Measurements from ENCODE around the gene TBC1D10A.

TBC1D10A gene

DNA sequence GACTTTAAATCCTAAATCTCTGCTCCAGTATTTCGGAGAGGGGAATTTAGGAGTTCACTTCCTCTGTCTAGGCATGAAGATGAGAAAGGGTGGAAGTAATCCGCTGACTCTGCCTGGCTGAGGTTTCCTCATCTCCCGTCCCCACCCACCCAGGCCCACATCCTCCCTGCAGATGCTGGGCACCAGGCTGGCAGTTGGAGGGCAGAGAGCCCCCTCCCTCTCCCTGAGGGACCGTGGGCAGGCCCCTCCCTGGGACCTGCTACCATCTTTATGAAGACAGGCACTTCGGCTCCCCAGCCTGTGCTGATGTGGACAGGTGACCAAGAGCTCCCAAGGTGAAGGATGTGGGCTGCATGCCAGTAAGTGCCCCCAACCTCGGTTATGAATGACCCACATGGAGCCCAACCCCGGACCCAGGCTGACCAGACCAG is 44.1 kb downstream of the TBC1D10A start:
- no peak for DNase-seq (ENCODE audit: extremely low spot score)
- TF ChIP-seq, protein P1, sequence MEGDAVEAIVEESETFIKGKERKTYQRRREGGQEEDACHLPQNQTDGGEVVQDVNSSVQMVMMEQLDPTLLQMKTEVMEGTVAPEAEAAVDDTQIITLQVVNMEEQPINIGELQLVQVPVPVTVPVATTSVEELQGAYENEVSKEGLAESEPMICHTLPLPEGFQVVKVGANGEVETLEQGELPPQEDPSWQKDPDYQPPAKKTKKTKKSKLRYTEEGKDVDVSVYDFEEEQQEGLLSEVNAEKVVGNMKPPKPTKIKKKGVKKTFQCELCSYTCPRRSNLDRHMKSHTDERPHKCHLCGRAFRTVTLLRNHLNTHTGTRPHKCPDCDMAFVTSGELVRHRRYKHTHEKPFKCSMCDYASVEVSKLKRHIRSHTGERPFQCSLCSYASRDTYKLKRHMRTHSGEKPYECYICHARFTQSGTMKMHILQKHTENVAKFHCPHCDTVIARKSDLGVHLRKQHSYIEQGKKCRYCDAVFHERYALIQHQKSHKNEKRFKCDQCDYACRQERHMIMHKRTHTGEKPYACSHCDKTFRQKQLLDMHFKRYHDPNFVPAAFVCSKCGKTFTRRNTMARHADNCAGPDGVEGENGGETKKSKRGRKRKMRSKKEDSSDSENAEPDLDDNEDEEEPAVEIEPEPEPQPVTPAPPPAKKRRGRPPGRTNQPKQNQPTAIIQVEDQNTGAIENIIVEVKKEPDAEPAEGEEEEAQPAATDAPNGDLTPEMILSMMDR (IDR thresholded peaks at IDR 0.05; ENCODE audit: control extremely low read depth, extremely low read depth, low read depth, missing control alignments), result no peak
- ChIA-PET POLR2A (interaction anchor here (0.5 kb wide), 1 partner anchor 36 kb away, joined by 4 read pairs; no protein-coding TSS in a partner anchor), CTCF (interaction anchor here (0.8 to 10.0 kb wide), 7 partner anchors 19 to 179 kb away, joined by 3 to 268 read pairs (median 3); no protein-coding TSS in a partner anchor)

DNA sequence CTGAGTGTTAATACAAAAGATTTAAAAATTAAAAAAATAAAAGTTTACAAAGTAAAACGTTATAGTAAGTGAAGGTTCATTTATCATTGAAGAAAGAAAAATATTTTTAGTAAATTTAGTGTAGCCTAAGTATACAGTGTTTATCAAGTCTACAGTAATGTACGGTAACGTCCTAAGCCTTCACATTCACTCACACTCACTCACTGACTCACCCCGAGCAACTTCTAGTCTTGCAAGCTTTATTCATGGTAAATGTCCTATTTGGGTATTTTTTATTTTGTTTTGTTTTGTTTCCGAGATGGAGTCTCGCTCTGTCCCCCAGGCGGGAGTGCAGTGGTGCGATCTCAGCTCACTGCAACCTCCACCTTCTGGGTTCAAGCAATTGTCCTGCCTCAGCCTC is 46.2 kb downstream of the TBC1D10A start:
- DNase-seq (ENCODE audit: extremely low spot score), result no peak
- TF ChIP-seq, protein P1 (IDR thresholded peaks at IDR 0.05; ENCODE audit: control extremely low read depth, extremely low read depth, low read depth, missing control alignments), result no peak
- CTCF ChIA-PET, result interaction anchor here (1.5 to 4.6 kb wide), 8 partner anchors 8 to 172 kb away, joined by 3 to 33 read pairs (median 5); partner anchors contain the start of gene CASTOR1
- POLR2A ChIA-PET, result no interaction called here

DNA sequence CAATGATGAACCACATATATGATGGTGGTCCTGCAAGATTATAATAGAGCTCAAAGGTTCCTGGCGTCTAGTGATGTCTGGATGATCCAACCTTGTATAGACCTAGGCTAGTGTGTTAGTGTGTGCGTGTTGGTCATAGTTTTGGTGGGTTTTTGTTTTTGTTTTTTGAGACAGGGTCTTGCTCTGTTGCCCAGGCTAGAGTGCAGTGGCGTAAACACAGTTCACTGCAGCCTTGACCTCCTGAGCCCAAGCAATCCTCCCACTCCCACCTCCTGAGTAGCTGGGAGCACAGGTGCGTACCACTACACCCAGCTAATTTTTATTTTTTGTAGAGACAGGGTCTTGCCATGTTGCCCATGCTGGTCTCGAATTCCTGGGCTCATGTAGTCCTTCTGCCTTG is 46.8 kb downstream of the TBC1D10A start:
- CTCF ChIA-PET, result interaction anchor here (1.5 to 4.6 kb wide), 8 partner anchors 9 to 172 kb away, joined by 3 to 33 read pairs (median 5); partner anchors contain the start of gene CASTOR1
- no peak for DNase-seq (ENCODE audit: extremely low spot score)
- TF ChIP-seq, protein P1 (IDR thresholded peaks at IDR 0.05; ENCODE audit: control extremely low read depth, extremely low read depth, low read depth, missing control alignments), result no peak
- POLR2A ChIA-PET, result no interaction called here

DNA sequence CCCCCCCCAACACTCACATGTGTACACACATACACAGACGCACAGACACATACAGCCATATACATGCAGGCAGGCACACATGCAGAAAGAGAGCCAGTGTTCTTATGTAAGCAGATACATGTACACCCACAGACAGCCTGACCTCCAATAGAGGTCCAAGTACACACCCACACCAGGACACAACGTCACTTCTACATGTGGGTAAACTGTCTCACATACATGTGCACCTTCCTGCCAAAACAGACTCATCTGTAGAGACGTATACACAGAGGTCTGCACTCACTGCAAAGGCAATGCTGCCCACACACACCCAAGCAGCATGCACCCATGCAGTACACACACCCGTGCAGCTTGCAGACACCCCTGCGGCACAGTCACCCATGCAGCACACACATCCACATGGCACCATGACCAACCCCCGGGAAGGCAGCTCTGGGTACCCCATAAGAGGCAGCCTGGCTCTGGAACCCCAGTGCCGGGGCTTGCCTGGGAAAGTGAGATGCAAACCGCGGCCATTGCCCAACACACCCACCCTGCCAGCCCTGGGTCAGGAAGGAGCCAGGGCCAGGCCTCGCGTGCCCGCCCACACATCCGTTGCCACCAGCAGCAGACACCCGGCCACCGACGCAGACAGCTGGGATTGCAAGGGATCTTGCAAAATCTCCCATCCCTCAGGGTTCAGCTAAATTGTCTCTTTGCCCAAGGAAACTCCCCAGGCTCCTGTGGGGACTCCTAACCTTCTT is 47.5 kb downstream of the TBC1D10A start:
- CTCF ChIA-PET, result interaction anchor here (1.5 to 4.6 kb wide), 6 partner anchors 9 to 171 kb away, joined by 4 to 33 read pairs (median 5); partner anchors contain the start of gene CASTOR1
- POLR2A ChIA-PET, result no interaction called here
- TF ChIP-seq, protein P1 (IDR thresholded peaks at IDR 0.05; ENCODE audit: control extremely low read depth, extremely low read depth, low read depth, missing control alignments), result no peak

DNA sequence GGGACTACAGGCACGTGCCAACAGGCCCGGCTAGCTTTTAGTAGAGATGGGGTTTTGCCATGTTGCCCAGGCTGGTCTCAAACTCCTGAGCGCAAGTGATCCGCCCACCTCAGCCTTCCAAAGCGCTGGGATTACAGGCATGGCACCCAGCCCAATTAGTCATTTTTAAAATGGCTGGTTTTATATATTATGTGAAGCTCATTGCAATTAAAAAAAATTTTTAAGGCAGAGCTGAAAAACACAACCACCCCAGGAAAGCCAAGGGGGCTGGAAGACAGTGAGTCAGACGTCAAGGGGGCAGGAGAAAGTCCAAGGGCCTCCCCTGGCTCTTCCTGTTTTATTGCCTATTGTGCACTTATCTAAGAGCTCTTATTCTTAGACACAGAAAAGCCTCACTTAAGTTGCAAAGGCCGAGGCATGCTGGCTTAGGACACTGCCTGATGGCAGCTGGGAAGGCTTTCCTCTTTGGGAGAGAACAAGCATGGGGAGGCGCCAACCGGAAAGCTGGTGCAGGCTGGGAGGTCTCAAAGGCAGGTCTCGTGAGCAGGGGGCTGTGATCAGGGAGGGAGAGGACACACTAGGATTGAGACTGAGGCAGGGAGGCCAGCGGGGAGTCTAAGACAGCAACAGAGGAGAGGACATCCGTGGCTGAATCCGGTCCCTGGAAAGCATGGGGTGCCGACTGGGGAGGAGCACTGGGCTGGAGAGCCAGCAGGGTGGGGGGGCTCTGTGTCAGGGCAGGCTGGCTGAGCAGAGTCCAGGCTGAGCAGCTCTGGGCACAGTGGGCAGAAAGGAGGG is 49.0 kb downstream of the TBC1D10A start:
- ChIA-PET CTCF (interaction anchor here (0.8 to 4.6 kb wide), 7 partner anchors 8 to 170 kb away, joined by 3 to 33 read pairs (median 5); partner anchors contain the start of gene CASTOR1), POLR2A (no interaction called here)
- DNase-seq (ENCODE audit: extremely low spot score), result no peak
- TF ChIP-seq, protein P1 (IDR thresholded peaks at IDR 0.05; ENCODE audit: control extremely low read depth, extremely low read depth, low read depth, missing control alignments), result no peak

More for the DNA sequence above, 47.5 kb downstream of the TBC1D10A start:
- no peak for DNase-seq (ENCODE audit: extremely low spot score)

DNA sequence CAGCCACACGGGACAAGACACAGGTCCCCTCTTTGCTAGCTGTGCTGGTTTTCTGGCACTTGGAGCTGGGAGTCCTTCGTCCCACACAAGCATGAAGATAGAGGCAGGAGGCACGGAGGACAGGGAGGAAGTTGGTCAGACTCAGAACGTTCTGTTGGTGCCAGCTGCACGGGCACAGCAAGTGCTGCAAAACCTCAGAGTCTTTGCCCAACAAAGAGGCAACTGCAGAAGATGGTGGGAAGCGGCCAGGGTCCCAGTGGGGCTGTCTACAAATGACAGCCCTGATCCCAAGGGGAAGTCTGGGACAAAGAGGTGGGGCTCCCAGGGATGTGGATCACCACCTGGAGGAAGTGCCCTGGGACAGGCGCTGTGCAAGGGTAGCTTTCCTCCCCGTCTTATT is 50.7 kb downstream of the TBC1D10A start:
- ChIA-PET POLR2A (no interaction called here), CTCF (interaction anchor here (1.0 to 2.5 kb wide), 6 partner anchors 10 to 168 kb away, joined by 3 to 10 read pairs (median 7); partner anchors contain the start of gene CASTOR1)

More for the DNA sequence above, 50.7 kb downstream of the TBC1D10A start:
- TF ChIP-seq, protein P1 (IDR thresholded peaks at IDR 0.05; ENCODE audit: control extremely low read depth, extremely low read depth, low read depth, missing control alignments), result no peak
- DNase-seq (ENCODE audit: extremely low spot score), result no peak

All from GM10248 (cell line).